Gastroesophageal sphincter (tissue), 3 donors: ENCODE measurements around the gene TNFRSF8.

Source experiments
- CTCF ChIP-seq, 4 experiments: fragments of 200-600 bp in 2 of 4; fragments of 450-650 bp in 2 of 4; sonication (generic) in 1 of 4; IDR thresholded peaks; one replicate each; pipeline ENCODE4 v1.5.1; 2017 to 2019; ENCODE audit warnings: antibody characterized with exemption in 4 of 4, mild to moderate bottlenecking in 2 of 4, moderate library complexity in 2 of 4
- POLR2A ChIP-seq, 2 donors: fragments of 450-650 bp; IDR thresholded peaks; one replicate each; pipeline ENCODE4 v1.6.1; 2017; ENCODE audit warnings: antibody characterized with exemption in 2 of 2, mild to moderate bottlenecking in 2 of 2, moderate library complexity in 1 of 2
- POLR2AphosphoS5 ChIP-seq: sonication (generic); formaldehyde crosslinking; IDR thresholded peaks from one replicate; pipeline ENCODE4 v1.6.1; 2017; ENCODE audit warnings: antibody characterized with exemption

- no peak for TF ChIP-seq CTCF (IDR thresholded peaks at IDR 0.05)
- no peak for TF ChIP-seq POLR2A (IDR thresholded peaks at IDR 0.05)
- no peak for TF ChIP-seq POLR2AphosphoS5
Observed at GRCh38 chr1:12127206-12127810, 64.2 kb downstream of the TNFRSF8 start.
